Spleen (tissue), 7 donors: ENCODE results near the gene SPAG17.

Source experiments
- POLR2A ChIP-seq, 3 donors: fragments of 450-650 bp; IDR thresholded peaks; one replicate each; pipeline ENCODE4 v1.5.1; 2017; ENCODE audit warnings: antibody characterized with exemption in 3 of 3, mild to moderate bottlenecking in 1 of 3
- POLR2AphosphoS5 ChIP-seq, 3 donors: sonication (generic); formaldehyde crosslinking; IDR thresholded peaks; one replicate each; pipeline ENCODE4 v1.5.1; 2017; ENCODE audit warnings: antibody characterized with exemption in 3 of 3
- TF ChIP-seq, protein P1 (sequence below), 11 experiments: fragments of 200-600 bp in 7 of 11; fragments of 450-650 bp in 4 of 11; sonication (generic) in 4 of 11; IDR thresholded peaks in 8 of 11; conservative IDR thresholded peaks in 3 of 11; 1 replicate in 7 of 11; 2 replicates in 4 of 11; pipeline versions ENCODE4 v1.4.0 to v1.8.0; 2016 to 2021; ENCODE audit warnings: antibody characterized with exemption in 11 of 11, inconsistent platforms in 4 of 11, mild to moderate bottlenecking in 1 of 11
- donor health status: DM: no; HTN: no; CAD: no; lungs with moderate emphysema.
- donor health status: DM: no; HTN: no; CAD: no.
- donor health status: DM: no; HTN: no; CAD: no.

DNA sequence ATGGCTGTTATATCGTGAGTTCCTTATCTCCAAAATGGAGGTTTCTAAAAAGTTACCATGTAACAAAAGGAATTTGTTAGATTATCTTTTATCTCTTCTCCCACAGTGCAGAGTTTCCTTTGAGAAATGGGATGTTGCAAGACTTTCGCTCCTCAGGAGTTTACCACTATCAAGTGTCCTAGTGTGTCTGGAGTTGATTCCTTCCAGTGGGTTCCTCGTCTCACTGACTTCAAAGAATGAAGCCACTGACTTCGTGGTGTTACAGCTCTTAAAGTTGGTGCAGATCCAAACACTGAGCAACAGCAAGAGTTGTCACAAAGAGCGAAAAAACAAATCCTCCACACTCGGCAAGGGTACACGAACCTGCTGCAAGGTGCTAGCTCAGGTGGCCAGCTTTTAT lies 37.0 kb downstream of the SPAG17 start:
- TF ChIP-seq, protein P1, sequence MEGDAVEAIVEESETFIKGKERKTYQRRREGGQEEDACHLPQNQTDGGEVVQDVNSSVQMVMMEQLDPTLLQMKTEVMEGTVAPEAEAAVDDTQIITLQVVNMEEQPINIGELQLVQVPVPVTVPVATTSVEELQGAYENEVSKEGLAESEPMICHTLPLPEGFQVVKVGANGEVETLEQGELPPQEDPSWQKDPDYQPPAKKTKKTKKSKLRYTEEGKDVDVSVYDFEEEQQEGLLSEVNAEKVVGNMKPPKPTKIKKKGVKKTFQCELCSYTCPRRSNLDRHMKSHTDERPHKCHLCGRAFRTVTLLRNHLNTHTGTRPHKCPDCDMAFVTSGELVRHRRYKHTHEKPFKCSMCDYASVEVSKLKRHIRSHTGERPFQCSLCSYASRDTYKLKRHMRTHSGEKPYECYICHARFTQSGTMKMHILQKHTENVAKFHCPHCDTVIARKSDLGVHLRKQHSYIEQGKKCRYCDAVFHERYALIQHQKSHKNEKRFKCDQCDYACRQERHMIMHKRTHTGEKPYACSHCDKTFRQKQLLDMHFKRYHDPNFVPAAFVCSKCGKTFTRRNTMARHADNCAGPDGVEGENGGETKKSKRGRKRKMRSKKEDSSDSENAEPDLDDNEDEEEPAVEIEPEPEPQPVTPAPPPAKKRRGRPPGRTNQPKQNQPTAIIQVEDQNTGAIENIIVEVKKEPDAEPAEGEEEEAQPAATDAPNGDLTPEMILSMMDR (IDR thresholded peaks at IDR 0.05 in 8 of 11, conservative IDR thresholded peaks at IDR 0.05 in 3 of 11) = no peak
- TF ChIP-seq POLR2A (IDR thresholded peaks at IDR 0.05) (no peak), POLR2AphosphoS5 (IDR thresholded peaks at IDR 0.05) (no peak)
